Ishikawa (cell line): ENCODE results near the gene PGBD4.

Source experiments
- CEBPB ChIP-seq: IDR thresholded peaks from 2 replicates; pipeline ENCODE4 v1.6.1; 2012
- CREB1 ChIP-seq: IDR thresholded peaks from 2 replicates; pipeline ENCODE4 v1.6.1; 2012; ENCODE audit warnings: low read depth
- EGR1 ChIP-seq: IDR thresholded peaks from 2 replicates; pipeline ENCODE4 v1.6.1; 2012
- EP300 ChIP-seq: IDR thresholded peaks from 2 replicates; pipeline ENCODE4 v1.6.1; 2012; ENCODE audit warnings: borderline replicate concordance
- FOXM1 ChIP-seq: IDR thresholded peaks from 2 replicates; pipeline ENCODE4 v1.6.1; 2012; ENCODE audit warnings: low read depth, borderline replicate concordance
- NFIC ChIP-seq: IDR thresholded peaks from 2 replicates; pipeline ENCODE4 v1.6.1; 2012
- RAD21 ChIP-seq: IDR thresholded peaks from 2 replicates; pipeline ENCODE4 v1.6.1; 2012; ENCODE audit warnings: low read depth
- REST ChIP-seq: IDR thresholded peaks from 2 replicates; pipeline ENCODE4 v1.6.1; 2012; ENCODE audit warnings: low read depth, mild to moderate bottlenecking
- TAF1 ChIP-seq: IDR thresholded peaks from 2 replicates; pipeline ENCODE4 v1.6.1; 2012; ENCODE audit warnings: low read depth, mild to moderate bottlenecking
- TCF12 ChIP-seq: IDR thresholded peaks from 2 replicates; pipeline ENCODE4 v1.6.1; 2012; ENCODE audit warnings: low read depth
- TEAD4 ChIP-seq: IDR thresholded peaks from 2 replicates; pipeline ENCODE4 v1.6.1; 2012
- USF1 ChIP-seq: IDR thresholded peaks from 2 replicates; pipeline ENCODE4 v1.6.1; 2012
- YY1 ChIP-seq: IDR thresholded peaks from 2 replicates; pipeline ENCODE4 v1.6.1; 2012; ENCODE audit warnings: low read depth
- ZBTB7A ChIP-seq: IDR thresholded peaks from 2 replicates; pipeline ENCODE4 v1.6.1; 2012; ENCODE audit warnings: low read depth
- TF ChIP-seq, protein P1 (sequence below): IDR thresholded peaks from 2 replicates; pipeline ENCODE4 v1.6.1; 2012

PGBD4 gene

GRCh38 chr15:34114215-34114614, 12.3 kb downstream of the PGBD4 start:
- TF ChIP-seq EGR1 (no peak), TEAD4 (no peak), TAF1 (no peak), ZBTB7A (no peak), CREB1 (no peak), CEBPB (no peak), TCF12 (no peak), FOXM1 (no peak), REST (no peak), USF1 (no peak), YY1 (no peak), RAD21 (no peak), EP300 (no peak), NFIC (no peak)
- TF ChIP-seq, protein P1, sequence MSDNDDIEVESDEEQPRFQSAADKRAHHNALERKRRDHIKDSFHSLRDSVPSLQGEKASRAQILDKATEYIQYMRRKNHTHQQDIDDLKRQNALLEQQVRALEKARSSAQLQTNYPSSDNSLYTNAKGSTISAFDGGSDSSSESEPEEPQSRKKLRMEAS, result no peak

DNA sequence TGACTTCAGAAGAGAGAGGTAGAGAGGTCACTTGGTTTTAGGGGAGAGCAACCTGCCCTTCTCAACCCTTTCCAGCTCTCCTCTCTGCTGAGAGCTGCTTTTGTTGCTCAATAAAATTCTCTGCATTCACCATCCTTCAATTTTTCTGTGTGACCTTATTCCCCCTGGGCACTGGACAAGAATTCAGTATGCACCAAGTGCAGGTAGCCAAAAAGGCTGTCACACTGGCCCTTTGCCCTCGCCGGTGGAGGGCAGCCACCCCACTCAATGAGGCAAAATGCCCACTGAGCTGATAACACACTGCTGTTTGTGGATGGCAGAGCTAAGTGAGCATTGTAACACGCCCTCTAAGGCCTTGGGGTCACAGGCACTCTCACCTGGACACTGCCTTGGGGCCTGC, 12.9 kb downstream of the PGBD4 start:
- TF ChIP-seq TAF1 (no peak), EP300 (no peak), REST (no peak), USF1 (no peak), CEBPB (no peak), RAD21 (no peak)
- TF ChIP-seq, protein P1, result no peak

- no peak for TF ChIP-seq RAD21
- no peak for TF ChIP-seq EGR1
- no peak for TF ChIP-seq CREB1
- TF ChIP-seq EP300, result no peak
- TF ChIP-seq, protein P1, result no peak
- TF ChIP-seq YY1, result no peak
- no peak for TF ChIP-seq TEAD4
- TF ChIP-seq REST, result no peak
- no peak for TF ChIP-seq NFIC
Observed at GRCh38 chr15:34116620-34117019, 14.7 kb downstream of the PGBD4 start.

DNA sequence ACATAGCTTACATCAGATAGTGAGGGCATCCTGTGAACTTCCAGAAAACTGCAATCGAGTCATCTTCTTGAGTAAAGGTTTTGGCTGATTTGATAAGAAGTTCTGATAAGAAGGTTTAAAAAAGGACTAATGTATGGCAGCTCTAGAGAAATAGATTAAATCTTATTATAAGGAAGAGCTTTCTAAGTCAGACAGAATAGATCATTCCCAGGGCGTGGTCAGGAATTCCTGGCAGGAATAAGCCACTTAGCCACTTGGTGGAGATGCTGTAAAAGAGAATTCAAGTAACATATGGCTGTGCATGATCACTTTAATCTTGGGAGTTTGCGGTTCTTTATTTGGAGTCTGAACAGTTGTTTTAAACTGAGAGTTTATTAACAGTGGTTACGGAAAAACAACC, 17.4 kb downstream of the PGBD4 start:
- TF ChIP-seq REST (no peak), RAD21 (peak; percentile 4; the same call in 1 of the 2 replicates), USF1 (no peak)
